GM18861 (cell line): ENCODE results near the gene CNGB1.
"Not testable (repeated sequence)": the region's sequence is repeated elsewhere in the genome, so short reads cannot be mapped to it uniquely, and the experiment has no call there.

Experiments used
- ATAC-seq: cut with Tn5 transposase; IDR thresholded peaks from one replicate; pipeline ENCODE4 v1.9.1; 2021; ENCODE audit not compliant: unreplicated experiment

The CNGB1 gene

DNA sequence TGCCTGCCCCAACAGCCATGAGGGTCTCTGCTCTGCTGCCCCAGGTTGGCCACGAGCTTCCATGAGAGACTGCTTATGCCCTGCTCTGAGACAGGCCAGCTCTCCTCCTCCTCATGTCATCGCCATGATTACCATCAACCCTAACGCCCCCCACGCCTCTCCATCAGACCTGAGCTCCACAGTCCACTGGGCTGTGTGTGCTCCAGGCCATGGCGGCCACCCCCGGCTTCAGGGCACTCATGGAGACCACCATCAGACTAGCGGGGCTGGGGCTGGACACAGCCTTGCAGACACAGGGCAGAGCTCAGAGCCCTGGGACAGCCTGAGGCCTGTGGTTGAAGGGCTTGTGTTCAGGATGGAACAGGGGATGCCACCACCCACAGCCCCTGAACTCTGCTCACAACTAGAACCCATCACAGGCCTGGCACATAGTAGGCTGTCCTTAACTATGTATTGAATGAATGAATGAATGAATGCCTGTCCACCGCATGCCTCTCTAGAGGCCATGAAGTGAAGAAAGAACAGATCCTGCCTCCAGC lies 14.6 kb downstream of the CNGB1 start:
- ATAC-seq = no peak

DNA sequence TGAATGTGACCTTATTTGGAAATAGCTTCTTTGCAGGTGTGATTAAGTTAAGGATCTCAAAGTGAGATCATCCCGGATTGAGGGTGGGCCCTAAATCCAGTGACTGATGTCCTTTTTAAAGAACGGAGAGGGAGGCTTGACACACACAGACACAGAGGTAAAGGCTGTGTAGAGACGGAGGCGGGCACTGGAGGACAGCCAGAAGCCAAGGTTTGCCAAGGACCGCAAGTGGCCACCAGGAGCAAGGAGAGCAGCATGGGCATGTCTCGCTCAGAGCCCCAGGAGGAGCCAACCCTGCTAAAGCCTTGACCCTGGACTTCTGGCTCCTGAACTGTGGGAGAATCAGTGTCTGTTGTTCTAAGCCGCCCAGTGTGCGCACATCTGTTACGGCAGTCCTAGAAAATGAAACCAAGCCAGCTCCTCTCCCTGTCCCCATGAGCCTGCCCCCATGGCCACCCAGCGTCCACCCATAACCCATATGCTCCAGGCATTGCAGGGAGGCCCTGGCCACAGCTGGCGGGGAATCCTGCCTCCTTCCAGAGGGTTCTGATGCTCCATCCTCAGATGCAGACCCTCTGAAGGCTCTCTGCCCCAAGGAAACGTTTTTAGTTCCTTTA lies 15.2 kb downstream of the CNGB1 start:
- no peak for ATAC-seq

DNA sequence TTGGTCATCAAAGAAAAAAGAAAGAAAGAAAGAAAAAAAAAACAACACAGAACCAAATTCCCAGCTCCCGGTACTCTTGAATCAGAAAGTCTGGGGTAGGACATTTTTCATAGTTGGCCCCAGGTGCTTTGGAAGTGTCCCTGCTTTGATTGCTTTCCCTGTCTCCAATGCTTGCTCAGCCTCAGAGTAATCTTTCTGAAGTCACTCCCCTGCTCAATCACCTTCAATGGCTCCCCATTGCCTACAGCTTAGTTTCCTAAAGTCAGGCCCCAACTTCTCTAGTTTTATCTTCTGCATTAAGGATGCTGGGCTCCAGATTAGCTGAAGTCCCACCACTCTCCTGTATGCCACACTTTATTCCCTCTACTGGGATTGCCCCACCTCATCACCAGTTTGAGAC lies 17.1 kb downstream of the CNGB1 start:
- ATAC-seq = no peak

DNA sequence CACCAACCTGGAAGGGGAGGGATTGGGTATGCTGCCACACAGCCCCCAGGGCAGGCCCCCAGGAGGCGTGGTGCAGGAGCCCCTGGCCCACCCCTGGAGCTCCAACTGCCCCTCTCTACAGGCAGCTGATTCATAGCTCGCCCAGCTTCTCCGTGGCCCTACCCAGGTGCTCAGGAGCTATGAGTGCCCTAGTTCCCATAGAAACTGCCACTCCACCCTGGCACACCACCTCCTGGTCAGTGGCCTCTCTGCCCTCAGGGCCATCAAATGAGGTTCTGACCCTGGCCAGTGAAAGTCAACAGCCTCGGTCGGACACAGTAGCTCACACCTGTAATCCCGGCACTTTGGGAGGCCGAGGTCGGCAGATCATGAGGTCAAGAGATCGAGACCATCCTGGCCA lies 18.0 kb downstream of the CNGB1 start:
- ATAC-seq = no peak

DNA sequence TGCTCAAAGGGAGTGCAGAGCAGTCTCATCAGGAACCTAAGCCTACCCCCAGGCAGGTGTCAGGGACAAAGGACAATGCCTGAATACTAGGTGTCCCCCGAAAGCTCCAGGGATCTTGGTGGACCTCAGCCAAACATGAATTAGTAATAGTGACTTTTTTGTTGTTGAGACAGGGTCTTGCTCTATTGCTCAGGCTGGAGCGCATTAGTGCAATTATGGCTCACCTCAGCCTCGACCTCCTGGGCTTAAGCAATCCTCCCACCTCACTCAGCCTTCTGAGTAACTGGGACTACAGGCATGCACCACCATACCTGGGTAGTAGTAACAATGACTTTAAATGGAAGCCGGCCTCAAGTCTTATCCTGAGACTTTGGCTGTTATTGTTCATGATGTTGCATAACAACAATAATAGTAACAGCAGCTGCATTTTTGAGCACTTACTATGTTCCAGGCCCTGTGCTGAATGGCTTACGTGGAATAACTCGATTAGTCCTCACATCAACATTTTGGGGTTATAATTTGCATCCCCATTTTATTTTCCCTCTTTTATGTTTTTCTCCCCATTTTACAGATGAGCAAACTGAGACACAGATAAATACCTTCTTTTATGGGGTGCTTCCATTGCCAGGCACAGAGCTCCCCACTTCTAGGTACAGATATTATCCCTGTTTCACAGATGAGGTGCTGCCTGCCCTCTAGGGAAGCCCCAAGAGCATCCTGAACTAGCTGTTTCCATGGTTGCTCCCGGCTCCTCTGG lies 19.5 kb downstream of the CNGB1 start:
- ATAC-seq = no peak

DNA sequence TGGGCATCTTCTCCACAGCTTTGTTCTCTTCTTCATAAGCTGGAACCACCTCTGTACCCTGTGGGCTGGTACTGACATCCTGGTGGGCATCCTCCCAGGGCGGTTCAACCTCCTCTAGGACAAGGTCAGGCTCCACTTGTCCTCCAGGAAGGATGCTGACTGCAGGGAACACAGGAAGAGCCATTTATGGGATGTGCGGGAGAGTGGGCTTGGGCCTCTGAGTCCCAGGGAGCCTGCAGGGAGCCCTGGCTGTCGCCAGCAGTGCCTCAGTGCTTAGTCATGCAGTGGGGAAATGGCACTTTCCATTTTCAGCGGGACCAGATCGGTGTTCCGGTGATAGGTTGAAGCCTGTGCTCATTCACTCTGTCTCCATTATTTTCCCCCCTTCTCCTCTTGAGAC lies 20.5 kb downstream of the CNGB1 start:
- no peak for ATAC-seq

DNA sequence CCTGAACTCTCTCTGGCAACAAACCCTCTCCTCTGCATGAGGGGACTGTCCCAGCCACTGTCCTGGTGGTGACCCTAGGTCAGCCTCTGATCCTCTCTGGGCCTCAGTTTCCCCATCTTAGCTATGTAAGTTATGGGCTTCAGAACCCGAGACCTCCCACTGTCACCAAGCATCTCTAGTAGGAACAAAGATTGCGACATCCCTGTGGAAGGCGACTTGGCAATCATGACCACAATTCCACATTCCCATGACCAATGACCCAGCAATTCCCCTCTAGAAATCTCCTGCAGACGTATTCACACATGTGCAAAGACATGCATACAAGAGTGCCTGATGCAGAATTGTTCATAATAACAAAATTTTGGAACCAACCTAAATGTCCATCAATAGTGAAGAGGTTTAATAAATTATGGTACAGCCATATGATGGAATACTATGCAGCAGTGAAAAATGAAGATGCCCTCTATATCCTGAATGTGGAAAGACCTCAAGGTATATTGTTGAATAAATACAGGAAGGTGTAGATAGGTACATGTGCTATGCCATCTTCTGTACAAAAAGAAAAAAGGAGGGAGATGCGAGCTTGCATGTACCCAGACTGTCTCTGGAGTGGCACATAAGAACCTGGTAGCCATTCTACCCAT lies 21.2 kb downstream of the CNGB1 start:
- no peak for ATAC-seq

DNA sequence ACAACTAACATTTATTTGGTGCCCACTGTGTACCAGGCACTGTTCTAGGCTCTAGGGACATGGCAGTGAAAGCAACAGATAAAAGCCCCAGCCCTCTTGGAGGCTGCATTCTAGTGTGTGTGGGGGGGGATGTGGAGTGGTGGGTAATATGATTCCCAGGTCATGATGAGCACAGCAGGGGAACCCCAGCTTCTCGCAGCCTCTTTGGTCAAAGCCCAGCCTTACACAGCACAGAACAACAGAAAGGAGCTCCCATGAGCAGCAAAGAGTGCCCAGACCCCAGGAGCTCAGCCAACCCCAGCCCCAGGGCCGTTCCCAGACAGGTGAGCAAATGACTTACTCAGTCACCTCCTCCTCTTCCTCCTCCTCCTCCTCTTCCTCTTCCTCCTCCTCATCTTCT lies 21.9 kb downstream of the CNGB1 start:
- no peak for ATAC-seq

DNA sequence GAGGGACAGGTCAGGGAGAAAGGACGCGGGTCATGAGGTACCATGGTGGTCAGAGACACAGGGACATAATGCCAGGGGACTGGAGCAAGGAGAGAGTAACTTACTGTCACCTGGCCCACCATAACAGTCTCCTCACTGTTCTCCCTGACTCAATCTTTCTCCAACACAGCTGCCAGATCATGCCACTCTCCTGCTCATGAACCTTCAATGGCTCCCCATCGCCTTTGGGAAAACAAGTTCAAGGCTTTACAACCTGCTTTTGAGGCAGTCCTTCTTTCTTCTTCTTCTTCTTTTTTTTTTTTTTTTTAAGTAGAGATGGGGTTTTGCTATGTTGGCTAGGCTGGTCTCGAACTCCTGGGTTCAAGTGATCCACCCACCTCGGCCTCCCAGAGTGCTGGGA lies 22.9 kb downstream of the CNGB1 start:
- ATAC-seq = no peak

DNA sequence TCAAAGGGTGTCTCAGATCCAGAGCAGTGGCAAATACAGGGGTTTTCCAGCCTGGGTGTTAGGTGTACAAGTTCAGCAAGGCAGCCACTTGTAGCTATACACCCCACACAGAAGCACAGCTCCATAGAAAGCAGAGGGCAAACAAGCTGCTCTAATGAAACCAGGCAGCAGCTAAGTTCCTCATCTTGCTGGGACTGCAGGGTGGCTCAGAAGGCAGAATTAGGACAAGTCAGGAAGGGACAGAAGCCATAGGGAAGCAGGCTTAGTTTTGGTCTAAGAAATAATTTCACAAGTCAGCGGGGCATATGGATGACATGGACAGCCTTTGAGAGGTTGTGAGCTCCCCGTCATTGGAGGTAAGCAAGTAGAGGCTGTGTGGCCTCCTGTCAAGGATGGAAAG lies 23.7 kb downstream of the CNGB1 start:
- no peak for ATAC-seq

DNA sequence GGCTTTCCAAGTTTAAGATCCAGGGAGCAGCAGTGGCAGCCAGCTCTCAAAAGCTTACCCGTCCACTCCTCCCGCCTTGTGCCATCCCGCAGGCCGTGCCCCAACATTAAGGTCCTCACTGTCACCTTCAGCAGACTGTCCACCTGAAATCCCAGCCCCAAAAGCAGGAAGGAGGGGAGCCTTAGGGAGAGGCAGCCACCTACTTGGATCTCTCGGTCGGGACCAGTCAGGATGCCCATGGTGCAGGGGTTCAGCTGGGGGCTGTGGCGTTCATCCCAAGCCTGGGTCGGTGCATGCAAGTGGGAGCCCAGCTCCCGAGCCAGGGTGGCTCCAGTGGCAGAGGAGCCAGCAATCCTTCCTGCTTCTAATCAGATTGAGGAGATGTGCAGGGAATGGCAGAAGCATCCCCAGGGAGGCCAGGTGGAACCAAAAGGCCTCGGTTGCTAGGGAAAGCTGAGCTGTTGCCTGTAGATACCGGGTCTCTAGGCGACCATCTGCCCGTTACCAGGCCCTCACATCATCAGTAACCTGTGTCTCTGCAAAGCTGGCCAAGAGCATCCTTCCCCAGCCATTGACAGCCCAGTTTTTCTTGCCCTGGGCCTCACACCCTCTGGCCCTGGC lies 24.6 kb downstream of the CNGB1 start:
- ATAC-seq = no peak

DNA sequence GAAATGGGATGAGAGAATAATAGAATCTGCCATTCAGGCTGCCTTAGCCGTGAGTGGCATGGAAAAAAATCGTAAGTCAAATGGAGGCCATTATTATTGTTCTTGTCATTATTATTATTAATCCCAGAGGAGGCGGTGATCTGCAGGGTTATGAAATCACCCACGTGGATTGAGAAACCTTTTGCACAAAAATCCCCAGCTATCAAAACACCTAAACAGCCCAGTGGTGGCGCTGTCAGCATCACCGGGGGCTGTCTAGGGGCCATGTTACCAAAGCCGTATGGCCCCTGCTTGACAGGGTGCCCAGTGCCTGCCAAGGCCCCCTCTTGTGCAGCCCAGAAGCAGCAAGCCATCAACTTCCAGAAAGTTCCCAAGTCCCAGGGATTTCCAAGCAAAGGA lies 25.2 kb downstream of the CNGB1 start:
- ATAC-seq = no peak

DNA sequence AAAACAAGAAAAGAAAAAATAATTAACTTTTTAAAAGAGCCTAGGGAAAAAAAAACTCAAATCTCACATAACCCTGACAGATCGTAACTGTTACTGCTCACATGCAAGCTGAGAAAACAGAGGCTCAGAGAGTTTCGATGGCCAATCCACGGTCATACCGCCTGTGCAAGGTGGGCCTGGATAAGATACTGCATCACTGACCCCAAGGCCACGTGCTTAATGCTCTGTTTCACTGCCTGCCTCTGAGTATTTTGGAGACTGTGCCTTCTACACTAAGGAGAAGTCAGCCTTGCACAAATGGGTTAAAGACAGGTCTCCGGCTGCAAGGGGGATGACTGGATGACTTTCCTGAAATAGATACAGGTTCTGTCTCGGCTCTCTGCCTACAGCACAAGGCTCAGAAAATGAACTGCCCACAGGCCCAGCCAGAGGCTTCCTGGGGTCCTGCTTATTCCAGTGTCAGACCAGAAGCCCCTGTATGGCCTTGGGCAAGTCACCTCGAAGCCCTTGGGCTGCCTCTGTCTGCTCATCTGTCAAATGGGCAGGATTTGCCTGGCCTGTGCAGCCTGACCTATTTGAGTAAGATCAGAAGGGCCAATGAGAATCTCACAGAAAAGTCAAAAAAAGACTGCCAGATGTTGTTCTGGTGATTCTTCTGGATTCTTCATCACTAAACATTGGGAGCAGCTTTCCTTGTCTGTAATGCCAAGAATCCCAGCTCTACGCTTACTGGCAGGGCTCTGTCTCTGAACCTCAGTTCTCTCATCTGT lies 25.8 kb downstream of the CNGB1 start:
- no peak for ATAC-seq

DNA sequence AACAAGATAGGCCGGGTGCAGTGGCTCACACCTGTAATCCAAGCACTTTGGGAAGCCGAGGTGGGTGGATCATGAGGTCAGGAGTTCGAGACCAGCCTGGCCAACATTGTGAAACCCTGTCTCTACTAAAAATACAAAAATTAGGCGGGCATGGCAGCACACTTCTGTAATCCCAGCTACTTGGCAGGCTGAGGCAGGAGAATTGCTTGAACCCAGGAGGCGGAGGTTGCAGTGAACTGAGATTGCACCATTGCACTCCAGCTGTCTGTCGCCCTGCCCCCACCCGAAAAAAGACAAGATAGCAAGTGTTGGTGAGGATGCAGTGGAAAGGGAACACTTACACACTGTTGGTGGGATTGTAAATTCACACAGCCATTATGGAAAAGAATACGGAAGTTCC lies 27.5 kb downstream of the CNGB1 start:
- not testable (repeated sequence) for ATAC-seq

DNA sequence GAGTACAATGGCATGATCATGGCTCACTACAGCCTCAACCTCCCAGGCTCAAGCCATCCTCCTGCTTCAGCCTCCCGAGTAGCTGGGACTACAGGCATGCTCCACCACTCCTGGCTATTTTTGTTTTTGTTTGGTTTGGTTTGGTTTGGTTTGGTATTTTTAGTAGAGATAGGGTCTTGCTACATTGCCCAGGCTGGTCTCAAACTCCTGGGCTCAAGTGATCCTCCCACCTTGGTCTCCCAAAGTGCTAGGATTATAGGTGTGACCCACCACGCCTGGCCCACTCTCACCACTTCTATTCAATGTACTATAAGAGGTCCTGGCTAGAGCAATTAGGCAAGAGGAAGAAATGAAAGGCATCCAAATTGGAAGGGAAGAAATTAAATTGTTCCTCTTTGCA lies 29.0 kb downstream of the CNGB1 start:
- not testable (repeated sequence) for ATAC-seq

DNA sequence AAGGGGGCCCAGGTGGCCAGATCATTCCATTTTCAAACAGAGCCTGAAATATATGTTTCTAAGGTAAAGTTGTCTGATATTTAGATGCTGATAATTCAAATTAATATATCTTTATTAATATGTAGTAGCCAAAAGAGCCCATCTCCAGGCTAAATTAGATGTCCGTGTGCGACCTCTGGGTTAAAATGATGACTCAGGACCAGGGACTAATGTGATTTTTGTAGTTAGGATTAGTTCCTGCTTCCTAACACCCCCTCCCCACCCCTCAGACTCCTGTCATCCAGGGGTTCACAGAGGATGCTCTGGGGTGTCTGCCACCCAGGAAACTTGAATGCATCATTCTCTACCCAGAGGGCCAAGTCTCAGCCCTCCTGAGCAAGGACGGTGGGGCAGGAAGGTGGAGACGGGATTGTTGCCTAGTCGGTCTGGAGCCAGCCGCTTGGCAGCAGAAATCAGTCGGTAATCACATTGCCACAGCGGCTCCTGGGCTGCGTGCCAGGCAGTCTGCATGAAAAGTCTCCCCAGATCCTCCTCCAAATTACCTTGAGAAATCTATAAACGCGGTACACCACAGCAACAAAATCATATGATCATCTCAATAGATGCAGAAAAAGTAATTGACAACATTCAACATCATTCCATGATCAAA lies 29.8 kb downstream of the CNGB1 start:
- ATAC-seq = no peak

DNA sequence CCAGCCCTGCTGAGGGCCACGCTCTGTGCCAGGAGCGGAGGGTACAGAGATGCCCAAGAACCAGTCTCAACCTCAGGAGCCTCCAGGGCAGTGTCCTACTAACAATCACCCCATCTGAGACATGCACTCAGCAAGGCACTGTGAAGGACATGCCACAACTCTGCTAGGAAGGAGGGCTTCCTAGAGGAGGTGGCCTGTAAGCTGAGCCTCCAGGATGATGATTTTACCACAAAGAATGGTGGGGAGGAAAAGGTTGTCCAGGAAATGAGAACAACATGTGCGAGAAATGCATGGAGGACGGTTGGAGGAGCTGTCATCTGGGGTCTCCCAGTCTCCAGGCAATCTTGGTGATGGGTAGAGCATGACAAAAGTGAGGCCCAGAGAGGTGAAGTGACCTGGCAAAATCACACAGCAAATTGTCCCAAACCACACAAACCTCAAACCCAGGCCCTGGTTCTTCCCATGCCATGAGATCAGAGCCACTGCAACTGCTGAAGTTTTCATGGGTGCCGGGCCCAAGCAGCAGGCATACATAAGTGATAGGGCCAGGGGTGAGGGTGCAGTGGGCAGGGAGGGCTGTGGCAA lies 30.5 kb downstream of the CNGB1 start:
- no peak for ATAC-seq

DNA sequence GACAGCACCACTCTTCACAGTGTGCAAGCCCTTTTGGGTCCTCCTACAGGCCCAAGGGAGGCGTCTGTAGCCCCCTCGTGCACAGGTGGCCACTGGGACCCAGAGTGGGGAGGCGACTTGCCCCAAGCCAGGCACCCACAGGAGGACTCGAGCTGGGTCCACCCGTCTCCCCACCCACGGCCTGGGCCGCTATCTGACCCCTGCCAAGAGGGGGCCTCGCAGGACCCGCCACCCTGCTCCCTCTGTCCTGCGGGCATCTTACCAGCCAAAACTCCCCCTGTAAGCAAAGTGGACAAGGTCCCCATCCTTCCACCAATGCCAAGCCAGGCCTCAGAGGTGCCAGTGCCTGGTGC lies 31.1 kb downstream of the CNGB1 start:
- ATAC-seq = no peak

DNA sequence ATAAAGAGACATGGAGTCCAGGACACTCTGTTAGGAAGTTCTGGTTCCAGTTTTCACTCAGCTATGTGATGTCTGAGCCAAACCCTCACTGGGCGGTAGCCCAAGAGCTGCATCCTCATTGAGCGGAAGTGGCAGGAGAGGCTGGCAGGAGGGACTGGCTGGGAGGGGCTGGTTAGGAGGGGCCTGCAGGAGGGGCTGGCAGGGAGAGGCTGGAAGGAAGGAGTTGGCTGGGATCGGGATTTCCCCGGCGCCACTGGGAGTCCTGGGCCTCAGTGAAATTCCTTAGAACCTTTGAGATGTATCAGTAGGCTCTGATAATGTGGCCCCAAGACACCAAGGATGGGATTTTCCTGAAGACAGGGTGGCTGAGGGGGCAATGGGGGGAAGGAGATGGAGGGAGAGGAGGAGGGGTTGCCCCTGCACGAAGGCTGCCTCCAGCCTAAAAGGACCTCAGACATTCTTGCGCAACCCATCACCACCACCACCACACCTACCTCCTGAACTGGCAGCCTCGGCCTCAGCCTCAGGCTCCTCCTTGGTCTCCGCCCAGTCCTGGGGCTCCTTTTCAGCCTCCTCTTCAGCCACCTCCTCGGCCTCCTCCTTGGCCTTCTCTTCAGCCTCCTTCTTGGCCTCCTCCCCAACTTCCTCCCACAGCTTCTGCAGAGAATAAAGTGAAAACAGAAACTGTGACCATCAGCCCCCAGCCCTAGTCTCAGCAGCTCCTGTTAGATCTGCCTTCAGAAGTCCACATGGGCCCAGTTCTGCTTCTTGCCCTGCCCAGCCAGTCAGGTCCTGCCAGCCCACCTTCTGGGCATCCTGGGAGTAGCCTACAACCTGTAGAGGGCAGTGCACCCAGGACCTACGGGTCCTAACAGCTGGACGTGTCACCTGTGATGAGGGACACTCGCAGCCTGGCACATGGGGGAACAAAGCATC lies 31.7 kb downstream of the CNGB1 start:
- no peak for ATAC-seq
